GM15510 (cell line): Measurements from ENCODE around the gene NRCAM.

Experiments
- POLR2A ChIP-seq: IDR thresholded peaks from 3 replicates; pipeline ENCODE4 v1.6.1; 2011; ENCODE audit warnings: borderline replicate concordance; ENCODE audit not compliant: insufficient read length; ENCODE audit errors: extremely low read depth

Gene NRCAM

DNA sequence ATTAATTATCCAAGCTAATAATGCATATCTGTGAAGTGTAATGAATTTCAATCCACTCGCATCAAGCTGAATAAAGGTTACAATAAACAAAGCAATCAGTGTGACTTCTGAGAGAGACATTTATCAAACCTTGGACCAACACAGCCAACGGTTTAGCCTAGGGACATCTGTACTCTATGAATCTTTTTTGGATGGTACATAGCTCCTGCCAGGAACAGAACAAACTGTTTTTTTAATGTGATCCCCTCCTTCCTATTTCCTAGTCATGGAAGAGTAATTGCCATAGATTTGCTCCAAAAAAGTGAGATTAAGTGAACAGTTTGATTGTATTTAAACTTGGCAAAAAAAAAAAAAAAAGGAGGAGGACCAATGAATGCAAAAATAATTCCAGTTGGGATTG is 11.2 kb upstream of the NRCAM start:
- TF ChIP-seq POLR2A: no peak

DNA sequence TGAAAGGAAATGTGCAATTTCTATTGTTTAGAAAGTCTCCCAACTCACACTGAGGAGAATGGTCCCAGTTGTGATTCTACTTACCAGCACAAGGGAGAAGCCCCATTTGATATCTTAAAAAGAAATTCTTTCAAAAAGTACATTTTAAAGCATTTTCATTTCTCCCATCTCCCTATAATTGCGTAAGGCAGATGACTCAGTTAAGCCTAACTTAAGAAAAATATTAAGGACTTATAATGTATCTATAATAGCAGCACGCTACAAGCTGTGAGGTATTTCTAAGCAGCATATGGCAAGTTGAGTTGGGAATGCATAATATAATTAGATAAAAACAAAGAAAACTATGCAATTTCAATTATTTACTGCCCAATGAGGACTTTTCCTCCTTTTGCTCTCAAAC is 8.5 kb upstream of the NRCAM start:
- TF ChIP-seq POLR2A: no peak

DNA sequence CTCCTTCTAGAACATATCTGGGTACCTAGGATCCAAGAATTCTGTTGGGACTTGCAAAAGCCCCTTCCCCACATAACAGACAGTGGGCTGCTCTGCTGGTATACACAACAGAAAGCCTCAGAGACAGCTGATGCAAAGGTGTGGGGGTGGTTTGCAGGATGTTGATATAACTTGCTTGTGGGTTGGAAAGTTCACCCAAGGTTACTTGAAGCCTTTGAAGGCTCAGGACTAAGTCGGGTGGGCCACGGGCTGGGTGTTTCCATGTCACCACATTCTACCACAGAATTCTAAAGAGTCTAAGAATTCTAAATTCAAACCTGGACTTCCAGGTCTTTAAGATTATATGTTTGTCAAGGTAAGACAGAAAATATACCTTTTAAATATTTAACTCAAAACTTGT is 7.4 kb upstream of the NRCAM start:
- TF ChIP-seq POLR2A: no peak

DNA sequence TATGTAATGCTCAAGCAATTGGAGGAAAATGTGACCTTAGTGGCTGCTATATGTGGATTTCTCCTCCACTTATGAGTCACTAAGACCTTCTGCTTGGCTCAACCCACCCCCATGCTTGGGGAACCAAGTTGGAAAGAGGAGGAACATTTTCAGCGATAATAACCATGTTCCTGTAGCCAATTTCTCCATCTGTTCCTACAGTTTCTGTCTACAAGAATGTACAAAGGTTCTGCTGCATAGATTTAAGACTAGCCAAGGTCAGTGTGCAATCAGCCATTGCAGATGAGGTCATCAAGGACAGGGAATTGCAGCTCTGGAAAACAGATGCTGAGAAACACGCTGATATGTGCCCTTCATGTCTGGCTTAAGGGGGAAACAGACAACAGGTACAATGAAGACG is 5.6 kb upstream of the NRCAM start:
- no peak for TF ChIP-seq POLR2A

DNA sequence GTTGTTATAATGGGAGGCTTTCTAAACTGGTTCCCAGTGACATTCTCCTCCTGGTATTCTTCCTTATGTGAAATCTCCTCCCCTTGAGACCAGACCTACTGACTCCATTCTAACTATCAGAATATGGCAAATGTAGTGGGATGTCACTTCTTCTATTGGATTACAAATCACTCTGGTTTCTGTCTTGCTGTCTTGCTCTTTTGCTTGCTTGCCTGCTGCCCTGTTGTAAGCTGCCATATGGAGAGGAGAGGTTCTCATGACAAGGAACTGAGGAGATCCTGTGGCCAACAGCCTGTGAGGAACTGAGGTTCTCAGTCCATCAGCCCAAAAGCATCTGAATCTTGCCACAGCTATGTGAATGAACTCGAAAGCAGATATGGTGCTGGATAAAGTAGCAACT is 4.7 kb upstream of the NRCAM start:
- TF ChIP-seq POLR2A: no peak

DNA sequence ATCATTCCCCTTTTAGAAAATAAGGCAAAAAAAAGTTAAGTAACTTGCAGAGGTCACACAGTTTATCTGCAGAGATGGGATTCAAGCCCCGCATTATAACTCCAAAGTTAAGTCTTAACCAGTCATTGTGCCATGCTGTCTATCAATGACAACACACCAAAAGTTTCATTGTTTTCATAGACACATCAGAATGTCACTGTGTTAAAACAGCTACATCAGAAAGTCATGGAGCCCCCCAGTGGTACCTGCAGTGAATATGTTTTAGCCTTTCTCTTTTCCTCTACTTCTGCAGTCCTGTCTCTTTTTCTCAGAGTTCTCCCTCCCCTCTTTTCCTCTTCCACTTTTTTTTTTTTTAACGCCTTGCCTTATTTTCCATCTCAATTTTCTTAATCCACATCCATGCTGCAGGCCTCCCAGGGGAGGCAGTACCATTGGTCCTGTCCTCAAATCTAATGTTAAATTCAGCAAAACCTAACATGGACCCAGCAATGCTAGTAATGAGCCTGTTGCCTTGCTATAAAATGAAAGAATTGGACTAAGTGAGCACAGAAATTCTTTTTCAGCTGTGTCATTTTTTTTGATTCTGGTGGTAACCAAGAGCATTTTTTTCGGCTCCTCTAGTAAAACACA is 3.8 kb upstream of the NRCAM start:
- TF ChIP-seq POLR2A: no peak

DNA sequence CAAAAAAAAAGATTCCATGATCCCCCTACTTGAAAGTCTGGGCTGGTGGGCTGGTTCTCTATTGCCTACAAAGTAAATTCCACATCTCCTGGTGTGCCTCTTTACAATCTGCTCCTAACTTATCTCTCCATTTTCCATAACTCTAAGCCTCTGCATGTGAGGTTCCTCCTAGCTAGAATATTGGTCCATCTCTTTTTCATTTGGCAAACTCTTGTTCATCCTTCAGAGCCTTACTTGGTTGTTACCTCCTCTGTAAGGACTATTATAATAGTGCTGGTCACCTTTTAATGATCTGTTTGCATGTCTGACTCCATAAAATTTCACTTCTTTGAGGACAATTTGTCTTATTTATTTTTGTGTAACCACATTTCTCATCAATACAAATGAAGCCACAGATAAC is 1.6 kb upstream of the NRCAM start:
- no peak for TF ChIP-seq POLR2A

DNA sequence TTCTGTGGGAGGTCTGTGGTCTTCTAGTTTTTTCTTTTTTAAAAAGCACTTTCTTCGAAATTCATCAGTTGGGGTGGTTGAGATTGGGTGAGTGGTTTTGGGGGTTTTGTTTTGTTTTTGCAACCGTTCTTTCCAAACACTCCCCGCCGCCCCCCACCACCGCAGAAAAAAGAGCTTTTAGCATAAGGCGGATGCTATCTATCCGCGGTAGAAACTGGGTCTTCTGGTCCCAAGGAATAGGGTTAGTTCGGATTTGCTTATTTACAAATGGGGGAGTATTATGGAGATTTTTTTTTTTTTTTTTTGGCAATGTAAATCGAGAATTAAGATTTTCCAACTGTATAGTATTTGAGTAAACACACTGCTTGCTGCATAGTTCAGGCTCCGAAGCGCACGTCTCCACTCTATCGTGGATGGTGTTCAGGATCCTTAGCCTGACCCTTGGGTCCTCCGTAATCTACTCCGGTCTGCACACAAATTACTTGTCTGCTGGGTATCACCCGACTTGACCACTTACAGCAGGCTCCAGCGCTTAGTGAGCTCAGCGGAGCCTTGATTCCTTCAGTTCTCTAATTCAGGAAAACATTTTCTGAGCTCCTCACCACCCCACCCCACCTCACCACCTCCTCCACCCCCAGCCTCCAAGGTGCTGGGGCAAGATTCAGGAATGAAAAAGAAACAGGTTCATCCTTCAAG is 757 bp upstream of the NRCAM start:
- no peak for TF ChIP-seq POLR2A

DNA sequence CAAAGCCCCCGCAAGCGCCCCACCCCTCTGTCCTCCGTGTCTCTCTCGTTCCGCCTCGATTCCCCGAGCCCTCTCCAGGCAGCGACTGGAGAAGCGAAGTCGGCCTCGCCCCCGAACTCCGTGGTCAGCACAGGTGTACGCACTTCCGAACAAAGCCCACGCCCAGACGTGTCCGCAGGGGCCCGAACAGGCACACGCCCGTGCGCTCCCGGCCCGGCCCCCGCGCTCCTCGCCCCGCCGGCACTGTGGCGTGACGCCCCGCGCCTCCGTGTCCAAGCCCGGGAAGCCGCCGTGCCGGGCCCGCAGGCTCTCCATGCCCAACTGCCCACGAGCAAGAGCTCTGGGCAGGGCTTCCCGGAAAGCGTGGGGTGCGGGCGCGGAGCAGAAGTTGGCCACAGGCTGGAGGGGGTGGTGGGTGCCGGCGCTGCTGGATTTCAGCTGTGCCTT is 662 bp downstream of the NRCAM start:
- TF ChIP-seq POLR2A: no peak

DNA sequence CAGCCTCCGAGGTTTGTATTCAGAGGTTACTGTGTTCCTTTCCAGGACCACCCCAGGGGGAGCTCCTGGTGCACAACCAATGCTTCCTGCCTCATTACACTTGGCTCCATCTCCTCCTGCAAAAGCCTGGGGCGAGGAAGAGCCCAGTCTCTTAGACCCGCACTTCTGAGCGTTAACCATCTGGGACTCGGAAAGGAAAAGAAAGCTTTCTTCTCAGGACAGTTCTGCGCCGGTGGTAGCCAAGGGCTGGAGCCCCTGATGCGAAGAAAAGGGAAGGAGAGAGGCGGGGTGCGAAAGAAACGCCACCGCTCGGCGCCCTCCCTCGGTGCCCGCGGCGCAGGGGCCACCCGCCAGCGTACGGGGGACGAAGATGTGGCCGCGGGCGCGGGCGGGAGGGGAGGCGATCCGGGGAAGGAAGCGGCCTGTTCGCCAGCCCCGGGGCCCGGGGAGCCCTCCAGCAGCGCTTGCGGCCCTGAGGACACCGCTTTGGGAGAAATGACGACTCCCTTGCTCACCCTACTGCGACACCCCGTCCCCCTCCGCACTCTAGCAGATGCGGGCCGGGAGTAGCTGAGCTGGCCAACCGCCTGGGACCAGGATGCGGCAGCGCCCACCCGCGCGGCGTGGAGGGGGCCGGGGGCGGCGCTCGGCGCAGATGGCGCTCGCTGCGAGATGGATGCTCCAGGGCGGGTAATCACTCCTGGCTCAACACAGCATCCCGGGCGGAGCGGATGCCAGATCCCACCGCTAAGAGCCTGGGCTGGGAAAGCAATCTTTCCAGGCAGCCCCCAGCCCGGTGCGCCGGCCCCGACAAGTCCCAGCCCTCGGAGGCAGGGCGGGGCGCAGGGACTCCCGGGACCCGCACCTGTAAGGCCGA is 1.3 kb downstream of the NRCAM start:
- no peak for TF ChIP-seq POLR2A

DNA sequence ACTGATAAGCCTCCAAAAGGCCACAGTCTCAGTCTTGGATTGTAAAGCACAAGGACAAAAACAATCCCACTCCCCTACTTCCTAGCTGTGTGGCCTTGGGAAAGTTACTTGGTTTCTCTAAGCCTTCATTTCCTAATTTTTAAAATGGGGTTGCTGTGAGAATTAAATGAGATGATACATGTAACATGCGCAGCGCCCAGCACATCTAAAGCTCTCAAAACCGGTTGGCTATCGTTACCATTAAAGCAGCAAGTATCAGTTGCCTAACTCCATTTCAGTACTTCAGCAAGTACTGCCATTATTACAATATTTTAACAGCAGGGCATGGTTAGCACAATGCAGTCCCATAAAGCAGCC is 1.9 kb downstream of the NRCAM start:
- no peak for TF ChIP-seq POLR2A

DNA sequence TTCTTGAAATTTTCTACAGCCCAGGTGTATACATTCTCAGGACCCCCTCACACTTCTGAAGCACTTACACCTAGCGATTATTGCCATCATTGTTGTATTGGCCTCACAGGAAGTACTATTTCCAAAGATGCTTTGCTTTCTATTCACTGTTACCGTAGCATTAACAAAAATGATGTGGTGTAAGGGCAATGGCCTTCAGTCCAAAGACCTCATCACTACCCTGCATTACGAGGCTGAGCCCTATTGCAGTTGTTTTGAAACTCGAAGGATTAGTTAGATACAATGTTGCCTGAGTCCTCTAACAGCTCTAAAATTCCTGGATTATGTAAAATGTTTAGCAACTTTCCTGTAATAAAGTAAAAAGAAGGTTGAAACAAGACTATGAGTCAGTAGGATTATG is 2.9 kb downstream of the NRCAM start:
- TF ChIP-seq POLR2A: no peak

DNA sequence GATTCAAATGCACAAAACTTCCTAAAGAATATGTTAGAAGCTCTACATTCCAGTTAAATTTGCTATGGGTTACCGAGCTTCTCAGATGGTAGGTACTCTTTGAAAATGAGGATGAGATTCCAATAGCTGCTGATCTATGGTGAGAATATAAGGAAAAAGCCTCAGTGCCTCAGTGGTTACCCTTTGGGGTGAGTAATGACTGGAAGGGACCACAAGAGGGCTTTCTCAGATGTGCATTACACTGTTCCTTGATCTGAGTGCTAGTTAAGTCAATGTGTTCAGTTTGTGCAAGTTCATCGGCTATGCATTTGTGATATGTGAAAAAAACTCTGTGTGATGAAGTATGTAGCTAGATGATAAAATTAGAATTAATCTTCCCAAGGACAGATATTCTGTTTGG is 3.5 kb downstream of the NRCAM start:
- no peak for TF ChIP-seq POLR2A

DNA sequence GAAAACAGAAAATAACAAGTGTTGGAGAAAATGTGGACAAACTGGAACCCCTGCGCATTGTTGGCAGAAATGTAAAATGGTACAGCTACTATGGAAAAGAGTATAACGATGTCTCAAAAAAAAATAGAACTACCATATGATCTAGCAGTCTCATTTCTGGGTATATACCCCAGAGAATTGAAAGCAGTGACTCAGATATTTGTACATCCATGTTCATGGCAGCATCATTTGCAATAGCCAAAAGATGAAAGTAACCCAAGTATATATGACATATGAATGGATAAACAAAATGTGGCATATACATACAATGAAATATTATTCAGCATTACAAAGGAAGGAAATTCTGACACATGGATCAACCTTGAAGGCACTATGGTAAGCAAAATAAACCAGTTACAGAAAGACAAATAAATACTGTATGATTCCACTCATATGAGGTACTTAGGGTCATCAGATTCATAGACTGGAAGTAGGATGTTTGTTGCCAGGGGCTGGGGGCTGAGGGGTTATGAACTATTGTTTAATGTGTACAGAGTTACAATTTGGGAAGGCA is 4.9 kb downstream of the NRCAM start:
- TF ChIP-seq POLR2A: no peak

DNA sequence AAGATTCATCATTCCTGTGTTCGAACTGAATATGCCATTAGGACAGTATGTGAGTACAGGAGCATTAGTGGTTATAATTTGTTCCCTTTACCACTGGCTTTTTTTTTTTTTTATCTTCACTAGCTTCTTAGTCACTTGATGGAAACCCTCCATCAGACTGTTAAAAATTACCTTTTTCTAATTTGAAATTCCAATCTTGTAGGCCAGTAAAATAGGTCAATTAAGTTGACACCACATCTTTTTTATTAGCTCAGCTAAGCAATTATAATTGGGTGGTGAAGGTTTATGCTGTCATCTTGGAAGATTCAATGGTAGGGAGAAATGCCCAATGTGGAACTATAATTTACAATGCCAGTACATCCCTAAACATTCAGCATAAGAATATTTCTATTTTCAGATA is 6.1 kb downstream of the NRCAM start:
- no peak for TF ChIP-seq POLR2A
